HG03575 (cell line): Measurements from ENCODE around the gene TNFRSF17.
"Not testable (repeated sequence)": the region's sequence is repeated elsewhere in the genome, so short reads cannot be mapped to it uniquely, and the experiment has no call there.

Source experiments
- ATAC-seq: cut with Tn5 transposase; IDR thresholded peaks from one replicate; pipeline ENCODE4 v1.9.1; 2021; ENCODE audit not compliant: unreplicated experiment, insufficient number of reproducible peaks, low FRiP score; ENCODE audit errors: extremely low read depth

TNFRSF17 gene

DNA sequence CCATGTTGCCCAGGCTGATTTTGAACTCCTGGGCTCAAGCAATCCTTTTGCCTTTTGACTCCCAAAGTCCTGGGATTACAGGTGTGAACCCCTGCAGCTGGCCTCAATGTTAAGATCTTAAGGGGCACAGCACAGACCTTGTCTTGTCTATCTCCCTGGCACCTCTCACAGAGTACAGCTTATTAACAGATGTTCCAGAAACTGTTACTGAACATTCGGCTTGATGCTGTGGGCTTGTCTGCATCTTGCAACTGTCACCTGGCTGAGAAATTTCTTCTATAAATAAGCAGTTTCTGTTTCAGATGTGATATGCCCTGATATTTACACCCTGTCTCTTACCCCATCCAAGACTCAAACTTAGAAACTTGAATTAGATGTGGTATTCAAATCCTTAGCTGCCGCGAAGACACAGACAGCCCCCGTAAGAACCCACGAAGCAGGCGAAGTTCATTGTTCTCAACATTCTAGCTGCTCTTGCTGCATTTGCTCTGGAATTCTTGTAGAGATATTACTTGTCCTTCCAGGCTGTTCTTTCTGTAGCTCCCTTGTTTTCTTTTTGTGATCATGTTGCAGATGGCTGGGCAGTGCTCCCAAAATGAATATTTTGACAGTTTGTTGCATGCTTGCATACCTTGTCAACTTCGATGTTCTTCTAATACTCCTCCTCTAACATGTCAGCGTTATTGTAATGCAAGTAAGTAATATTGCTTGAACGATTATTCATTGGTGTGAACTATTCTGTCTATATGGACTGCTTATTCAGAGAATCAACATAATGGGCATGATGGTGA lies at the start of gene TNFRSF17:
TSS of gene TNFRSF17 (plus strand) at position 450 of the 791 bp plus-strand sequence. CDS start at position 565, 115 bp downstream.
- ATAC-seq, result peak; percentile 66

DNA sequence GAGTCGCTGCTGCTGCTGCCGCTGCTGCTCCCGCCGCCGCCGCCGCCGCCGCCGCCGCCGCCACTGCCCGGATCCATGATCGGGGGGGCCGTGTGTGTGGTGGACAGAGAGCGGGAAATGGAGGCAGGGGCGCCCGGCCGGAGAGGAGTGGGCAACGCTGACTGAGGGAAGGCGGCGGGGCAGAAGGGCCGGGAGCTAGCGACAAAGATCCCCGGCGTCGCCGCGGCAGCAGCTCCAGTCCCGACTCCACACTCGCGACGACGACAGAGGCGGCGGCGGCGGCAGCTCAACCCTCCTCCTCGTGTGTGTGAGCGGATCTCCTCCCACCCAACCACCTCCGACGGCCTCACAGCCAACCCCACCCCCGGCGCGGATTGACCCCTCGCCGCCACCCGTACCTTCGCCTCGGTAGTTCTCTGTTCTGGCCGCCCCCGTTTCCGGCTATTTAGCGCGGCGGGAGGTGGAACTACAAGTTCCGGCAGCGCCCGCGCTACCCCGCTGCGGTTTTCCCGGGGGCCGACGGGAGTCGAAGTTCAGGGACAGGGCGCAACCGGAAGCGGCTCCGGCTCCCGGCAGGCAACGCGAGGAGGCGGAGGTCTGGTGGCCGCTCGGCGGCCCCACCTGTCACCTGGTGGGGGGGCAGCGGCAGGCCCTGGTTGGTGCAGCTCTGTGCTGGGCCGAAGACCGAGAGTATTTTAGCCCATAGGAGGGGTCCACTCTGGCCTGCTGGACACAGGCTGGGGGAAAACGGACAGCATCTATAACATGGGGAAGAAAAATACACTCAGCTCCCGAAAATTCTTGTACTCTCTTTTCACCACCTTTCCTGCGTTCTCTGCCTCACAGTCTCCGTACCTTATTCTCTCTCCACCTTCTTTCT lies 49.1 kb upstream of the TNFRSF17 start, which contains the start of gene GSPT1:
TSS of gene GSPT1 (minus strand) at position 313 of the 880 bp plus-strand sequence. CDS start at position 77, 236 bp downstream.
- no peak for ATAC-seq

GRCh38 chr16:11916524-11917285 lies 48.3 kb upstream of the TNFRSF17 start:
- ATAC-seq, result no peak

DNA sequence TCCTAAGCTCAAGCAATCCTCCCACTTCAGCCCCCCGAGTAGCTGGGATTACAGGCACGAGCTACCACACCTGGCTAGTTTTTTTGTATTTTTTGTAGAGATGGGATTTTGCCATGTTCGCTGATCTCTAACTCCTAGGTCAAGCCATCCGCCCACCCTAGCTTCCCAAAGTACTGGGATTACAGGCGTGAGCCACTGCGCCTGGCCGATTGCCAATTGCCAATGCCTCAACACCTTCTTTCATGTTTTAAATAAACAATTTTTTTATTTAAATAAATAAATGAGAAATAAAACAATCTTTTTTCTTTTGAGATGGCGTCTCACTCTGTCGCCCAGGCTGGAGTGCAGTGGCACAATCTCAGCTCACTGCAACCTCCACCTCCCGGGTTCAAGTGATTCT lies 41.0 kb upstream of the TNFRSF17 start:
- ATAC-seq, result not testable (repeated sequence)

GRCh38 chr16:11927350-11927749 lies 37.7 kb upstream of the TNFRSF17 start:
- not testable (repeated sequence) for ATAC-seq

DNA sequence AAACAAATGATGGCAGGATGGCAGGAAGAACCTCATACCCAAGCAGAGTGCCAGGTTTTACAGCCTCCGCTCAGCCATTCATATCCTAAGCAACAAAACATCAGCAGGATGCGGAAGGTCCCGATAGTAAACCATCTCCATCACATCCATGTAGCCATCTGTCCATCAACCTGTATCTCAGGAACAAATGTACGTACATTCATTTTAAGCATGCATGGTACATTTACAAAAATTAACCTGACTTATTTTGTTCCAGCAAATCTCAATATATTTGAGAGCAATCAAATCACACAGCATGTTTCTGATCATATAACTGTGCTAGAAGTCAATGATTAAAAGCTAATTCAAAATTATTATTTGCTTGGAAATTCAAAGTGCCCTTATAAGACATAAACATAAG lies 23.1 kb upstream of the TNFRSF17 start, which contains the start of gene NPIPB2:
TSS of gene NPIPB2 (minus strand) at position 101 of the 400 bp plus-strand sequence. CDS start at position 101, 0 bp downstream.
- ATAC-seq, result not testable (repeated sequence)

DNA sequence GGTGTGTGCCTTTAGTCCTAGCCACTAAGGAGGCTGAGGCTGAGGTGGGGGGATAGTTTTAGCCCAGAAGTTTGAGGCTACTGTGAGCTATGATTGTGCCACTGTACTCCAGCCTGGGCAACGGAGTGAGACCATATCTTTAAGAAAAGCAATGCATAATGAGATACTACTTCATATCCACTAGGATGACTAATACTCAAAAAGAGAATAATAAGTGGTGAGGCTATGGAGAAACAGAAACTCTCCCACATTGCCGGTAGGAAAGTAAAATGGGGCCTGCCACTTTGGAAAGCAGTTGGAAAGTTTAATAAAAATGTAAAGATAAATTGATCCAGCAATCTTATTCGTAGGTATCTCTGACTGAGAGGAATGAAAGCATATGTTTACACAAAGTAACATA lies 18.6 kb upstream of the TNFRSF17 start:
- ATAC-seq, result no peak

DNA sequence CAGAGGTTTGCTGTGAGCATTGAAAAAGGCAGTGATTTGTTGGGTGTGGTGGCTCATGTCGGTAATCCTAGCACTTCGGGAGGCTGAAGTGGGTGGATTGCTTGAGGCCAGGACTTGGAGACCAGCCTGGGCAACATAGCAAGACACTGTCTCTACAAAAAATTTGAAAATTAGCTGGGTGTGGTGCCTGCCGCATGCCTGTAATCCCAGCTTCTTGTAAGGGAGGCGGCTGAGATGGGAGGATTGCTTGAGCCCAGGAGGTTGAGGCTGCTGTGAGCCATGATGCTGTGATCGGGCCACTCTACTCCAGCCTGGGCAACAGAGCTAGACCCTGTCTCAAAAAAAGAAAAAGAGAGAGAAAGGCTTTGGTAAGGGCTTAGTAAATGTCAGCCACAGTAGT lies 16.2 kb upstream of the TNFRSF17 start:
- ATAC-seq, result no peak

GRCh38 chr16:11949527-11949926 lies 15.5 kb upstream of the TNFRSF17 start:
- ATAC-seq, result no peak

GRCh38 chr16:11950388-11950787 lies 14.6 kb upstream of the TNFRSF17 start:
- no peak for ATAC-seq

GRCh38 chr16:11953576-11953975 lies 11.4 kb upstream of the TNFRSF17 start:
- not testable (repeated sequence) for ATAC-seq

DNA sequence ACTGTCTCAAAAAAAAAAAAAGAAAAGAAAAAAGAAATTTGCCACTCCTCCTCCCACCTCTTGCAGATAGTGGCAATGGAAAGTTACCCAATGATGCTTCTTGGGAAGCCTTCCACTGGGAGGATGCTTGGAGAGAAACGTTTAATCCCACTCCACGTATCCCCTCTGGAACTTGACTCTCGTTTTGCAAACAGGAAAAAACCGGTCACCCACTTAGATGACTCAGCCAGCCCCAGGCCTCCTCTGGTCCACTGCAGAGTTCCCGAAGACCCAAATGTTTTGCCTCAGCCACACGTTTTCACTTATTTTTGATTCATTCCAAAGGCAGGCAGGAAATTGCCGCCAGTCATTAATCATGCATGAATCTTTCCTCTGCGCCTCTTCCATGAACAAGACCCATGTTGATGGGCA lies 9.3 kb upstream of the TNFRSF17 start:
- ATAC-seq, result no peak

- ATAC-seq, result no peak
Observed at GRCh38 chr16:11956558-11956957, 8.5 kb upstream of the TNFRSF17 start.

- ATAC-seq, result no peak
Observed at GRCh38 chr16:11957591-11958395, 7.2 kb upstream of the TNFRSF17 start.

- not testable (repeated sequence) for ATAC-seq
Observed at GRCh38 chr16:11962457-11962856, 2.6 kb upstream of the TNFRSF17 start.

- ATAC-seq, result not testable (repeated sequence)
Observed at GRCh38 chr16:11962978-11963377, 2.0 kb upstream of the TNFRSF17 start.

DNA sequence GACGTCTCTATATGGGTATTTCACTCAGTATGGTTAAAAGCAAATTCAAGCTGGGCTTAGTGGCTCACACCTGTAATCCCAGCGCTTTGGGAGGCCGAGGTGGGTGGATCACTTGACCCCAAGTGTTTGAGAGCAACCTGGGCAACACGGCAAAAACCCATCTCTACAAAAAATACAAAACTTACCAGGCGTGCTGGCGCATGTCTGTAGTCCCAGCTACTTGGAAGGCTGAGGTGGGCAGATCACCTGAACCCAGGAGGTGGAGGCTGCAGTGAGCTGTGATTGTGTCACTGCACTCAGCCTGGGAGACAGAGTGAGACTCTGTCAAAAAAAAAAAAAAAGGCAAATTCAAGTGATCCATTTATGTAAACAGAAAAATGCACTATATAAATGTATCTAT lies 1.3 kb upstream of the TNFRSF17 start:
- ATAC-seq, result no peak

DNA sequence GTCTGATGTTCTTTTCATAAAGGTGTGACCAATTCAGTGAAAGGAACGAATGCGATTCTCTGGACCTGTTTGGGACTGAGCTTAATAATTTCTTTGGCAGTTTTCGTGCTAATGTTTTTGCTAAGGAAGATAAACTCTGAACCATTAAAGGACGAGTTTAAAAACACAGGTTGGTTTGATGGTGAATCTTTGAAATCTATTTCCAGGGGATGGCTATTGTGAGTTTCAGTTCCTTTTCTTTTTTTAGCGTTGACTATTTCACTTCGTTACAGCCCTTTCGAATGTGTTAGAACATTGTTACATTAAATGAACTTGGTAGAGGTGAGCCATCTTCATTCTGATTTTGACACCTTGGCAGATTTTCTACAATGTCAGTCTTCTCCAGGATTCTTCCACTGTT lies 1.2 kb downstream of the TNFRSF17 start:
- peak; percentile 31 for ATAC-seq
